B cell (primary cell): ENCODE measurements around the gene NHS.

Experiments
- CTCF ChIP-seq: fragments of 200-600 bp; IDR thresholded peaks from one replicate; pipeline ENCODE4 v1.8.0; 2022; ENCODE audit warnings: antibody characterized with exemption, mild to moderate bottlenecking
- EZH2 ChIP-seq: IDR thresholded peaks from 2 replicates; pipeline ENCODE4 v1.6.1; 2012; ENCODE audit warnings: borderline replicate concordance, low read depth, mild to moderate bottlenecking, moderate library complexity, low read length; ENCODE audit not compliant: insufficient read depth, poor library complexity, severe bottlenecking

GRCh38 chrX:17605676-17606075 is 230.7 kb downstream of the NHS start:
- TF ChIP-seq CTCF (no peak), EZH2 (no peak)
